Karpas-422 (cell line): ENCODE data around the gene MYLK2. TPM values are rescaled to one million over a fixed set of nuclear protein-coding genes. Genes with fewer than 3 reads are reported as not detected.
A peak's percentile ranks its signal among the peaks of the same experiment; 100 is the strongest.

Experiments
- DNase-seq: peaks from one replicate; pipeline ENCODE4 v3.0.0-alpha.2; 2015
- H2AFZ ChIP-seq: fragments of 200-600 bp; sonication (generic); 2 replicates; pipeline ENCODE4 v1.6.1; 2014; ENCODE audit warnings: antibody characterized with exemption, low read length, mixed read lengths
- H3K27ac ChIP-seq: fragments of 200-600 bp; sonication (generic); 2 replicates; pipeline ENCODE4 v1.5.1; 2014; ENCODE audit warnings: mild to moderate bottlenecking, low read length, moderate library complexity
- H3K27me3 ChIP-seq: fragments of 200-600 bp; sonication (generic); 2 replicates; pipeline ENCODE4 v1.6.1; 2014; ENCODE audit warnings: low read length, mixed read lengths
- H3K36me3 ChIP-seq: fragments of 200-600 bp; sonication (generic); 2 replicates; pipeline ENCODE4 v1.6.1; 2014; ENCODE audit warnings: low read length, mixed read lengths; ENCODE audit not compliant: insufficient read depth
- H3K4me1 ChIP-seq: fragments of 200-600 bp; sonication (generic); 2 replicates; pipeline ENCODE4 v1.6.1; 2014; ENCODE audit warnings: mild to moderate bottlenecking, low read length, mixed read lengths
- H3K4me2 ChIP-seq: fragments of 200-600 bp; sonication (generic); 2 replicates; pipeline ENCODE4 v1.6.1; 2014; ENCODE audit warnings: low read length, low read depth, mild to moderate bottlenecking; ENCODE audit not compliant: poor library complexity, severe bottlenecking
- H3K4me3 ChIP-seq: fragments of 200-600 bp; sonication (generic); 2 replicates; pipeline ENCODE4 v1.5.1; 2014; ENCODE audit warnings: mild to moderate bottlenecking, antibody characterized with exemption, low read length, mixed read lengths
- H3K79me2 ChIP-seq: fragments of 200-600 bp; sonication (generic); 2 replicates; pipeline ENCODE4 v1.6.1; 2014; ENCODE audit warnings: mild to moderate bottlenecking, low read length, mixed read lengths
- H3K9ac ChIP-seq: fragments of 200-600 bp; sonication (generic); 2 replicates; pipeline ENCODE4 v1.6.0; 2014; ENCODE audit warnings: low read length
- H3K9me2 ChIP-seq: fragments of 200-600 bp; sonication (generic), shearing (Covaris generic); replicated peaks from 2 replicates; pipeline ENCODE4 v1.6.0; 2014; ENCODE audit warnings: mild to moderate bottlenecking, low read length, moderate library complexity; ENCODE audit not compliant: insufficient read depth
- H3K9me3 ChIP-seq: fragments of 300-700, 200-600 bp; sonication (generic); 2 replicates; pipeline ENCODE4 v1.6.1; 2014; ENCODE audit warnings: low read length, mixed read lengths
- H4K20me1 ChIP-seq: fragments of 200-600 bp; sonication (generic); 2 replicates; pipeline ENCODE4 v1.6.1; 2014; ENCODE audit warnings: mild to moderate bottlenecking, antibody characterized with exemption, low read length, low read depth; ENCODE audit not compliant: insufficient read depth
- total RNA-seq: library from RNA; depleted of rRNA; stranded (reverse); fragments of >200 nt; shearing (Covaris generic); gene quantifications from 2 replicates; pipeline ENCODE4 v1.2.3, GENCODE V29; 2014; ENCODE audit warnings: low replicate concordance

MYLK2 gene
- total RNA-seq, 1 experiment from 2014 or later, result 0.22 TPM

GRCh38 chr20:31860390-31861134 lies 41.4 kb downstream of the MYLK2 start:
- Histone ChIP-seq H3K4me3 (no peak overlapping the region), H2AFZ (no peak overlapping the region), H3K36me3 (no peaks in the 10 kb centered on the region), H3K79me2 (no peaks in the 10 kb centered on the region), H4K20me1 (no peaks in the 10 kb centered on the region), H3K9me3 (no peaks in the 10 kb centered on the region), H3K9me2 (no peaks in the 10 kb centered on the region), H3K27me3 (no peaks in the 10 kb centered on the region), H3K4me1 (peaks cover 7% of the 10 kb centered on the region), H3K27ac (no peak overlapping the region), H3K4me2 (no peak overlapping the region), H3K9ac (no peak overlapping the region)
- DNase-seq, result no peak

- no peaks in the 10 kb centered on the region for H4K20me1 ChIP-seq
- H3K27ac ChIP-seq, result no peak overlapping the region
- H3K36me3 ChIP-seq, result no peaks in the 10 kb centered on the region
- no peaks in the 10 kb centered on the region for H3K79me2 ChIP-seq
- peaks cover 7% of the 10 kb centered on the region for H3K4me1 ChIP-seq
- H3K9me2 ChIP-seq, result no peaks in the 10 kb centered on the region
- H3K27me3 ChIP-seq, result no peaks in the 10 kb centered on the region
- DNase-seq, result no peak
- no peak overlapping the region for H3K4me3 ChIP-seq
- H3K4me2 ChIP-seq, result peak overlapping the region; percentile 32
- no peak overlapping the region for H2AFZ ChIP-seq
- H3K9ac ChIP-seq, result no peak overlapping the region
- no peaks in the 10 kb centered on the region for H3K9me3 ChIP-seq
Observed at GRCh38 chr20:31861135-31861384, 41.9 kb downstream of the MYLK2 start.

GRCh38 chr20:31861385-31862156 lies 42.4 kb downstream of the MYLK2 start:
- Histone ChIP-seq H3K9ac (no peak overlapping the region), H3K36me3 (no peaks in the 10 kb centered on the region), H2AFZ (no peak overlapping the region), H3K4me2 (peak overlapping the region; percentile 32), H3K9me3 (no peaks in the 10 kb centered on the region), H4K20me1 (no peaks in the 10 kb centered on the region), H3K27me3 (no peaks in the 10 kb centered on the region), H3K79me2 (no peaks in the 10 kb centered on the region), H3K27ac (no peak overlapping the region), H3K4me3 (no peak overlapping the region), H3K4me1 (peaks cover 7% of the 10 kb centered on the region), H3K9me2 (no peaks in the 10 kb centered on the region)
- peak; percentile 50 for DNase-seq

- Histone ChIP-seq H4K20me1 (no peaks in the 10 kb centered on the region), H3K4me3 (no peak overlapping the region), H3K79me2 (no peaks in the 10 kb centered on the region), H3K4me2 (no peak overlapping the region), H2AFZ (no peak overlapping the region), H3K27ac (no peak overlapping the region), H3K27me3 (no peaks in the 10 kb centered on the region), H3K4me1 (peaks cover 7% of the 10 kb centered on the region), H3K36me3 (no peaks in the 10 kb centered on the region), H3K9me2 (no peaks in the 10 kb centered on the region), H3K9me3 (no peaks in the 10 kb centered on the region), H3K9ac (no peak overlapping the region)
- DNase-seq, result no peak
Observed at GRCh38 chr20:31862157-31862470, 43.0 kb downstream of the MYLK2 start.

- peaks cover 7% of the 10 kb centered on the region for H3K4me1 ChIP-seq
- no peak overlapping the region for H3K27ac ChIP-seq
- no peaks in the 10 kb centered on the region for H3K9me2 ChIP-seq
- H3K9ac ChIP-seq, result no peak overlapping the region
- no peaks in the 10 kb centered on the region for H4K20me1 ChIP-seq
- H3K9me3 ChIP-seq, result no peaks in the 10 kb centered on the region
- no peaks in the 10 kb centered on the region for H3K79me2 ChIP-seq
- DNase-seq, result no peak
- no peak overlapping the region for H3K4me2 ChIP-seq
- no peak overlapping the region for H3K4me3 ChIP-seq
- H2AFZ ChIP-seq, result no peak overlapping the region
- no peaks in the 10 kb centered on the region for H3K27me3 ChIP-seq
- no peaks in the 10 kb centered on the region for H3K36me3 ChIP-seq
Observed at GRCh38 chr20:31862506-31862905, 43.4 kb downstream of the MYLK2 start.

GRCh38 chr20:31863296-31864085 lies 44.3 kb downstream of the MYLK2 start:
- no peaks in the 10 kb centered on the region for H3K27me3 ChIP-seq
- no peak overlapping the region for H3K4me3 ChIP-seq
- H3K9me3 ChIP-seq, result no peaks in the 10 kb centered on the region
- H2AFZ ChIP-seq, result no peak overlapping the region
- H3K79me2 ChIP-seq, result no peaks in the 10 kb centered on the region
- H3K27ac ChIP-seq, result no peak overlapping the region
- H4K20me1 ChIP-seq, result no peaks in the 10 kb centered on the region
- no peak overlapping the region for H3K9ac ChIP-seq
- DNase-seq, result no peak
- peaks cover 5% of the 10 kb centered on the region for H3K4me1 ChIP-seq
- no peak overlapping the region for H3K4me2 ChIP-seq
- H3K9me2 ChIP-seq, result no peaks in the 10 kb centered on the region
- no peaks in the 10 kb centered on the region for H3K36me3 ChIP-seq

GRCh38 chr20:31864521-31865400 lies 45.6 kb downstream of the MYLK2 start:
- Histone ChIP-seq H3K79me2 (no peaks in the 10 kb centered on the region), H3K27ac (no peak overlapping the region), H4K20me1 (no peaks in the 10 kb centered on the region), H3K9me3 (no peaks in the 10 kb centered on the region), H3K27me3 (no peaks in the 10 kb centered on the region), H3K4me2 (no peak overlapping the region), H3K36me3 (no peaks in the 10 kb centered on the region), H3K4me3 (no peak overlapping the region), H2AFZ (no peak overlapping the region), H3K9ac (no peak overlapping the region), H3K9me2 (no peaks in the 10 kb centered on the region), H3K4me1 (peaks cover 4% of the 10 kb centered on the region)
- DNase-seq, result no peak
